H9 (cell line): ENCODE results near the gene CCDC7. TPM values are rescaled to one million over a fixed set of nuclear protein-coding genes. Genes with fewer than 3 reads are reported as not detected.

ENCODE experiments used
- DNase-seq: peaks from one replicate; pipeline ENCODE4 v3.0.0-alpha.2; 2017
- H2AFZ ChIP-seq: one replicate; pipeline ENCODE4 v1.6.1; 2013; ENCODE audit warnings: mild to moderate bottlenecking, low read length, control low read depth, moderate library complexity
- H2AK5ac ChIP-seq: 2 replicates; pipeline ENCODE4 v1.6.1; 2013; ENCODE audit warnings: low read length, control low read depth, mixed read lengths; ENCODE audit not compliant: insufficient read length
- H2BK120ac ChIP-seq: one replicate; pipeline ENCODE4 v1.6.1; 2013; ENCODE audit warnings: low read depth, mild to moderate bottlenecking, low read length, control low read depth, inconsistent platforms; ENCODE audit not compliant: poor library complexity, severe bottlenecking
- H2BK12ac ChIP-seq: 2 replicates; pipeline ENCODE4 v1.6.1; 2013; ENCODE audit warnings: low read length, control low read depth, mixed read lengths, low read depth; ENCODE audit not compliant: insufficient read length
- H2BK15ac ChIP-seq: 2 replicates; pipeline ENCODE4 v1.6.1; 2013; ENCODE audit warnings: low read depth, low read length, control low read depth
- H2BK20ac ChIP-seq: one replicate; pipeline ENCODE4 v1.6.1; 2013; ENCODE audit warnings: low read depth, mild to moderate bottlenecking, low read length, control low read depth, inconsistent platforms; ENCODE audit not compliant: poor library complexity, severe bottlenecking
- H2BK5ac ChIP-seq: 2 replicates; pipeline ENCODE4 v1.6.1; 2013; ENCODE audit warnings: low read length, control low read depth, mixed read lengths; ENCODE audit not compliant: insufficient read length
- H3K14ac ChIP-seq: 2 replicates; pipeline ENCODE4 v1.6.1; 2013; ENCODE audit warnings: low read length, control low read depth; ENCODE audit not compliant: insufficient read depth
- H3K18ac ChIP-seq: 2 replicates; pipeline ENCODE4 v1.6.1; 2013; ENCODE audit warnings: low read depth, mild to moderate bottlenecking, mixed read lengths, low read length, control low read depth; ENCODE audit not compliant: insufficient read length
- H3K23ac ChIP-seq: 2 replicates; pipeline ENCODE4 v1.6.1; 2013; ENCODE audit warnings: low read length, control low read depth, mixed read lengths, low read depth; ENCODE audit not compliant: insufficient read length
- H3K23me2 ChIP-seq: 2 replicates; pipeline ENCODE4 v1.6.1; 2013; ENCODE audit warnings: low read depth, mild to moderate bottlenecking, mixed read lengths, low read length, control low read depth; ENCODE audit not compliant: insufficient read length, poor library complexity, severe bottlenecking
- H3K27ac ChIP-seq: 2 replicates; pipeline ENCODE4 v1.5.1; 2013; ENCODE audit warnings: low read length, control low read depth, mixed read lengths, low read depth; ENCODE audit not compliant: insufficient read length
- H3K27me3 ChIP-seq: 2 replicates; pipeline ENCODE4 v1.6.1; 2013; ENCODE audit warnings: low read length, control low read depth, inconsistent platforms; ENCODE audit not compliant: insufficient read depth
- H3K4ac ChIP-seq: 2 replicates; pipeline ENCODE4 v1.6.1; 2013; ENCODE audit warnings: low read depth, mild to moderate bottlenecking, control low read depth, inconsistent platforms, low read length, moderate library complexity
- H3K4me1 ChIP-seq: 2 replicates; pipeline ENCODE4 v1.6.1; 2013; ENCODE audit warnings: low read length, control low read depth, inconsistent platforms; ENCODE audit not compliant: insufficient read depth
- H3K4me2 ChIP-seq: 2 replicates; pipeline ENCODE4 v1.6.1; 2013; ENCODE audit warnings: low read length, control low read depth, mixed read lengths; ENCODE audit not compliant: insufficient read length, insufficient read depth
- H3K56ac ChIP-seq: 2 replicates; pipeline ENCODE4 v1.6.1; 2013; ENCODE audit warnings: low read depth, mild to moderate bottlenecking, mixed read lengths, low read length, control low read depth; ENCODE audit not compliant: insufficient read length
- H3K79me1 ChIP-seq: 2 replicates; pipeline ENCODE4 v1.6.1; 2013; ENCODE audit warnings: low read depth, mild to moderate bottlenecking, moderate library complexity, low read length, control low read depth, inconsistent platforms; ENCODE audit not compliant: insufficient read depth, poor library complexity, severe bottlenecking
- H3K79me2 ChIP-seq: 2 replicates; pipeline ENCODE4 v1.6.1; 2013; ENCODE audit warnings: low read length, control low read depth, inconsistent platforms; ENCODE audit not compliant: insufficient read depth
- H3K9ac ChIP-seq: 2 replicates; pipeline ENCODE4 v1.6.1; 2013; ENCODE audit warnings: low read length, control low read depth, mixed read lengths; ENCODE audit not compliant: insufficient read length; ENCODE audit errors: extremely low read depth
- H3K9me3 ChIP-seq: one replicate; pipeline ENCODE4 v1.6.1; 2013; ENCODE audit warnings: low read depth, low read length, inconsistent platforms; ENCODE audit not compliant: control insufficient read depth
- H3T11ph ChIP-seq: one replicate; pipeline ENCODE4 v1.6.1; 2013; ENCODE audit warnings: mild to moderate bottlenecking, low read length, control low read depth, inconsistent platforms
- H4K20me1 ChIP-seq: one replicate; pipeline ENCODE4 v1.6.1; 2013; ENCODE audit not compliant: control insufficient read depth, insufficient read length, insufficient read depth
- H4K5ac ChIP-seq: 2 replicates; pipeline ENCODE4 v1.6.1; 2013; ENCODE audit warnings: low read depth, mild to moderate bottlenecking, mixed read lengths, low read length, control low read depth; ENCODE audit not compliant: insufficient read length
- H4K8ac ChIP-seq: replicated peaks from 2 replicates; pipeline ENCODE4 v1.6.1; 2013; ENCODE audit warnings: low read length, control low read depth, mixed read lengths, low read depth; ENCODE audit not compliant: insufficient read length
- H4K91ac ChIP-seq: 2 replicates; pipeline ENCODE4 v1.6.1; 2013; ENCODE audit warnings: low read depth, mild to moderate bottlenecking, moderate library complexity, mixed read lengths, low read length, control low read depth; ENCODE audit not compliant: insufficient read length
- H3K27ac Mint-ChIP-seq, 3 experiments: 2 replicates in 2 of 3; 3 replicates in 1 of 3; pipeline ENCODE4 v1.8.0; 2020 to 2021; ENCODE audit warnings: mixed read lengths in 3 of 3, mild to moderate bottlenecking in 1 of 3, moderate library complexity in 1 of 3
- H3K27me3 Mint-ChIP-seq: 2 replicates; pipeline ENCODE4 v1.8.0; 2021; ENCODE audit warnings: low read depth, mild to moderate bottlenecking, moderate library complexity, mixed read lengths
- H3K36me3 Mint-ChIP-seq, 3 experiments: 2 replicates in 2 of 3; 3 replicates in 1 of 3; pipeline ENCODE4 v1.8.0; 2020 to 2021; ENCODE audit warnings: low read depth in 3 of 3, mixed read lengths in 3 of 3; ENCODE audit not compliant: insufficient read depth in 1 of 3
- H3K4me1 Mint-ChIP-seq, 2 experiments: 2 replicates each; pipeline ENCODE4 v1.8.0; 2020; ENCODE audit warnings: mixed read lengths in 2 of 2
- H3K4me3 Mint-ChIP-seq, 2 experiments: 2 replicates in 1 of 2; 3 replicates in 1 of 2; pipeline ENCODE4 v1.8.0; 2020 to 2021; ENCODE audit warnings: mild to moderate bottlenecking in 2 of 2, mixed read lengths in 2 of 2, moderate library complexity in 1 of 2
- H3K9me3 Mint-ChIP-seq, 2 experiments: 2 replicates in 1 of 2; 3 replicates in 1 of 2; pipeline ENCODE4 v1.8.0; 2020; ENCODE audit warnings: mild to moderate bottlenecking in 2 of 2, mixed read lengths in 2 of 2, moderate library complexity in 1 of 2
- total RNA-seq: library from RNA; stranded (reverse); gene quantifications from 2 replicates; pipeline ENCODE4 v1.2.1, GENCODE V29; 2021
- TF ChIP-seq, protein P1 (sequence below): fragments of 200-600 bp; sonication (generic); conservative IDR thresholded peaks from 3 replicates; pipeline ENCODE4 v1.8.0; 2021; ENCODE audit warnings: antibody characterized with exemption, mild to moderate bottlenecking

CCDC7 gene
- total RNA-seq, 1 experiment from 2014 or later, result 1.6 TPM

DNA sequence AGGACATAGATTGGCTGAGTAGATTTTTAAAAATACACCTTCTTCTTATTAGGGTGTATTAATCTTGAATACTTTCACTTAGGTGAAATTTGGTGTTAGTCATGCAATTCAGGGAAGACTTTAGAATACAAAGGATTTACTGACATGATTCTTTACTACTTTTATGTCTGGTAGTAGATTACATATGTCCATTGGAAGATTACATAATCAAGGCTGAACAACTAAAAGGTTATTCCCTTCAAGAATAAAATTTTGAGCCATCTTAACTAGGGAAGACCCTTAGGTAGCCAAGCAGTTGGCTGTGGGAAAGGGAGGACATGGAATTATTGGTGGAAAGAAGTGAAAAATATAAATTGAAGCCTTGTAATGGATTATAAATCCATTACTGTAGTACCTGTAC is 347.1 kb downstream of the CCDC7 start:
- H3K4ac ChIP-seq, result no peak overlapping the region
- H2BK20ac ChIP-seq, result no peak overlapping the region
- no peak overlapping the region for H2BK120ac ChIP-seq
- no peak overlapping the region for H2AFZ ChIP-seq
- no peak overlapping the region for H3K56ac ChIP-seq
- H3K9me3 ChIP-seq, result no peaks in the 10 kb centered on the region
- H3K9ac ChIP-seq, result no peak overlapping the region
- H2AK5ac ChIP-seq, result no peak overlapping the region
- no peak overlapping the region for H4K5ac ChIP-seq
- no peak overlapping the region for H3K18ac ChIP-seq
- Mint-ChIP-seq H3K4me1 (no peaks in the 10 kb centered on the region), H3K9me3 (peaks cover 0 to 2% of the 10 kb centered on the region in 2 experiments; a peak in 2 of 5 replicates), H3K36me3 (no peaks in the 10 kb centered on the region), H3K27ac (no peak overlapping the region), H3K27me3 (no peaks in the 10 kb centered on the region), H3K4me3 (no peak overlapping the region)
- no peaks in the 10 kb centered on the region for H3K79me1 ChIP-seq
- no peaks in the 10 kb centered on the region for H3K79me2 ChIP-seq
- H3K23ac ChIP-seq, result no peak overlapping the region
- H3K4me2 ChIP-seq, result no peak overlapping the region
- H2BK12ac ChIP-seq, result no peak overlapping the region
- H3K27ac ChIP-seq, result no peak overlapping the region
- H3K27me3 ChIP-seq, result no peaks in the 10 kb centered on the region
- no peak overlapping the region for H3T11ph ChIP-seq
- no peak overlapping the region for H3K14ac ChIP-seq
- TF ChIP-seq, protein P1, sequence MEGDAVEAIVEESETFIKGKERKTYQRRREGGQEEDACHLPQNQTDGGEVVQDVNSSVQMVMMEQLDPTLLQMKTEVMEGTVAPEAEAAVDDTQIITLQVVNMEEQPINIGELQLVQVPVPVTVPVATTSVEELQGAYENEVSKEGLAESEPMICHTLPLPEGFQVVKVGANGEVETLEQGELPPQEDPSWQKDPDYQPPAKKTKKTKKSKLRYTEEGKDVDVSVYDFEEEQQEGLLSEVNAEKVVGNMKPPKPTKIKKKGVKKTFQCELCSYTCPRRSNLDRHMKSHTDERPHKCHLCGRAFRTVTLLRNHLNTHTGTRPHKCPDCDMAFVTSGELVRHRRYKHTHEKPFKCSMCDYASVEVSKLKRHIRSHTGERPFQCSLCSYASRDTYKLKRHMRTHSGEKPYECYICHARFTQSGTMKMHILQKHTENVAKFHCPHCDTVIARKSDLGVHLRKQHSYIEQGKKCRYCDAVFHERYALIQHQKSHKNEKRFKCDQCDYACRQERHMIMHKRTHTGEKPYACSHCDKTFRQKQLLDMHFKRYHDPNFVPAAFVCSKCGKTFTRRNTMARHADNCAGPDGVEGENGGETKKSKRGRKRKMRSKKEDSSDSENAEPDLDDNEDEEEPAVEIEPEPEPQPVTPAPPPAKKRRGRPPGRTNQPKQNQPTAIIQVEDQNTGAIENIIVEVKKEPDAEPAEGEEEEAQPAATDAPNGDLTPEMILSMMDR, result no peak
- no peak overlapping the region for H4K8ac ChIP-seq
- H4K91ac ChIP-seq, result no peak overlapping the region
- no peaks in the 10 kb centered on the region for H4K20me1 ChIP-seq
- H3K23me2 ChIP-seq, result no peaks in the 10 kb centered on the region
- H3K4me1 ChIP-seq, result no peaks in the 10 kb centered on the region
- DNase-seq, result no peak
- H2BK5ac ChIP-seq, result no peak overlapping the region
- H2BK15ac ChIP-seq, result no peak overlapping the region
